Stomach (tissue), 9 donors: ENCODE data around the gene FGA. TPM values are rescaled to one million over a fixed set of nuclear protein-coding genes. Genes with fewer than 3 reads are reported as not detected.
A peak's percentile ranks its signal among the peaks of the same experiment; 100 is the strongest.
"Not testable (repeated sequence)": the region's sequence is repeated elsewhere in the genome, so short reads cannot be mapped to it uniquely, and the experiment has no call there.

ENCODE experiments used
- DNase-seq, 2 donors: peaks; one replicate each; pipeline versions ENCODE4 v3.0.0 to v3.0.0-alpha.2; 2013 to 2019
- H3K27ac ChIP-seq, 5 donors: fragments of 200-600 bp in 4 of 5; sonication (generic) in 4 of 5; one replicate each; pipeline ENCODE4 v1.5.1; 2013 to 2019; ENCODE audit warnings: mild to moderate bottlenecking in 1 of 5, moderate library complexity in 1 of 5
- H3K27me3 ChIP-seq, 3 donors: fragments of 200-600 bp; sonication (generic); one replicate each; pipeline ENCODE4 v1.5.1; 2017 to 2019; ENCODE audit warnings: mixed run types in 1 of 3
- H3K36me3 ChIP-seq, 4 donors: fragments of 200-600 bp; sonication (generic); 1 replicate in 3 of 4; 2 replicates in 1 of 4; pipeline ENCODE4 v1.5.1; 2016 to 2019
- H3K4me1 ChIP-seq, 4 donors: fragments of 200-600 bp; sonication (generic); one replicate each; pipeline ENCODE4 v1.5.1; 2016 to 2019
- H3K4me3 ChIP-seq, 4 donors: fragments of 200-600 bp; sonication (generic) in 3 of 4; one replicate each; pipeline ENCODE4 v1.5.1; 2016 to 2019; ENCODE audit warnings: mild to moderate bottlenecking in 1 of 4
- H3K9me3 ChIP-seq, 4 donors: fragments of 200-600 bp; sonication (generic); one replicate each; pipeline ENCODE4 v1.5.1; 2016 to 2019
- EP300 ChIP-seq: sonication (generic); formaldehyde crosslinking; IDR thresholded peaks from one replicate; pipeline ENCODE4 v1.6.1; 2017; ENCODE audit warnings: antibody characterized with exemption
- POLR2A ChIP-seq, 4 donors: fragments of 450-650 bp; IDR thresholded peaks; one replicate each; pipeline ENCODE4 v1.6.1; 2016; ENCODE audit warnings: antibody characterized with exemption in 4 of 4, control low read depth in 2 of 4, mild to moderate bottlenecking in 1 of 4, moderate library complexity in 1 of 4
- POLR2AphosphoS5 ChIP-seq, 3 donors: sonication (generic); formaldehyde crosslinking; IDR thresholded peaks; one replicate each; pipeline ENCODE4 v1.6.1; 2016; ENCODE audit warnings: antibody characterized with exemption in 3 of 3
- WGBS, 5 donors: extraction: QIAGEN DNeasy Blood & Tissue Kit in 3 of 5; methylation state at CpG; one replicate each; pipeline versions ENCODE4 v1.1.5 to v1.1.7; 2013 to 2018; 5-methylcytosine and 5-hydroxymethylcytosine counted together
- intact Hi-C: fragments of 100-400 bp; cut with DNase I; formaldehyde crosslinking; loops from one replicate; pipeline ENCODE4 v1.15.1; 2023; ENCODE audit warnings: low total_unique reads
- polyA plus RNA-seq, 3 donors: library from polyadenylated mRNA; stranded (reverse); fragments of 200-250 nt; gene quantifications; one replicate each; pipeline ENCODE4 v1.2.3, GENCODE V29; 2013
- total RNA-seq, 5 donors: library from RNA; depleted of rRNA; stranded (reverse); fragments of >200 nt; gene quantifications; one replicate each; pipeline versions ENCODE4 v1.1.0 to v1.2.3, GENCODE V29; 2014 to 2016
- TF ChIP-seq, protein P1 (sequence below), 7 experiments: fragments of 450-650 bp in 4 of 7; fragments of 200-600 bp in 3 of 7; sonication (generic) in 3 of 7; IDR thresholded peaks; one replicate each; pipeline ENCODE4 v1.5.1; 2016 to 2019; ENCODE audit warnings: antibody characterized with exemption in 7 of 7, control low read depth in 2 of 7, mild to moderate bottlenecking in 1 of 7
- donor health status: healthy with polysubstance abuse.
- donor health status: Bipolar disorder and iron deficiency.
- donor health status: healthy.

Gene FGA
- total and polyA plus RNA-seq, 8 donors = 3.1 to 43.7 (median 8.0) TPM; not detected in 2

DNA sequence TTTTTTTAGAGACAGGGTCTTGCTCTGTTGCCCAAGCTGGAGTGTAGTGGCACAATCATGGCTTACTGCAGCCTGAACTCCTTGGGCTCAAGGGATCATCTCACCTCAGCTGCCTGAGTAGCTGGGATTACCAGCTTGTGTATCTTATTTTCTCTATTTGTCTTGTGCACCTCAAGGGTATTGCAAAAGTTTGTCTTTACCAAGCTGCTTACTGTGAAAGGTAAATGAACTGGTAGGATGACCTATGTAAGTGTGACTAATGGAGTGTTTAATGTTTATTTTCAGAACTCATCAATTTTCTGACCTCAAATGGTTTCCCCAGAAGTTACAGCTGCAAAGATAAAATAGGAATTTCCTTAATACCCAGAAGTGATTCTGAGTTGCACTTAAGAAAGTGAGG, 5.3 kb upstream of the FGA start:
- H3K27me3 ChIP-seq = no peaks in the 10 kb centered on the region
- TF ChIP-seq POLR2A (IDR thresholded peaks at IDR 0.05) (no peak), POLR2AphosphoS5 (IDR thresholded peaks at IDR 0.05) (no peak), EP300 (no peak)
- TF ChIP-seq, protein P1, sequence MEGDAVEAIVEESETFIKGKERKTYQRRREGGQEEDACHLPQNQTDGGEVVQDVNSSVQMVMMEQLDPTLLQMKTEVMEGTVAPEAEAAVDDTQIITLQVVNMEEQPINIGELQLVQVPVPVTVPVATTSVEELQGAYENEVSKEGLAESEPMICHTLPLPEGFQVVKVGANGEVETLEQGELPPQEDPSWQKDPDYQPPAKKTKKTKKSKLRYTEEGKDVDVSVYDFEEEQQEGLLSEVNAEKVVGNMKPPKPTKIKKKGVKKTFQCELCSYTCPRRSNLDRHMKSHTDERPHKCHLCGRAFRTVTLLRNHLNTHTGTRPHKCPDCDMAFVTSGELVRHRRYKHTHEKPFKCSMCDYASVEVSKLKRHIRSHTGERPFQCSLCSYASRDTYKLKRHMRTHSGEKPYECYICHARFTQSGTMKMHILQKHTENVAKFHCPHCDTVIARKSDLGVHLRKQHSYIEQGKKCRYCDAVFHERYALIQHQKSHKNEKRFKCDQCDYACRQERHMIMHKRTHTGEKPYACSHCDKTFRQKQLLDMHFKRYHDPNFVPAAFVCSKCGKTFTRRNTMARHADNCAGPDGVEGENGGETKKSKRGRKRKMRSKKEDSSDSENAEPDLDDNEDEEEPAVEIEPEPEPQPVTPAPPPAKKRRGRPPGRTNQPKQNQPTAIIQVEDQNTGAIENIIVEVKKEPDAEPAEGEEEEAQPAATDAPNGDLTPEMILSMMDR (IDR thresholded peaks at IDR 0.05) = no peak
- intact Hi-C loops = no loop called here
- no peak overlapping the region for H3K4me3 ChIP-seq
- no peaks in the 10 kb centered on the region for H3K36me3 ChIP-seq
- no peak overlapping the region for H3K27ac ChIP-seq
- H3K4me1 ChIP-seq = no peaks in the 10 kb centered on the region
- DNase-seq = peak in 1 of 2 donors; percentile 26
- H3K9me3 ChIP-seq = no peaks in the 10 kb centered on the region

DNA sequence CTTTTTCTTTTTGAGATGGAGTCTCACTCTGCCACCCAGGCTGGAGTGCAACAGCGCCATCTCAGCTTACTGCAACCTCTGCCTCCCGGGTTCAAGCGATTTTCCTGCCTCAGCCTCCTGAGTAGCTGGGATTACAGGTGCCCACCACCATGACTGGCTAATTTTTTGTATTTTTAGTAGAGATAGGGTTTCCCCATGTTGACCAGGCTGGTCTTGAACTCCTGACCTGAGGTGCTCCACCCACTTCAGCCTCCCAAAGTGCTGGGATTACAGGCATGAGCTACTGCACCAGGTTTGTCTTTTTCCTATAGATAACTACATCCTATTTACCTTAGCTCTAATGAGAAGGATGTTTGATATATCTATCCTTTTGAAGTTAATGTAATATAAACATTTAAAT, 3.8 kb upstream of the FGA start:
- H3K9me3 ChIP-seq, H3K27ac ChIP-seq, H3K36me3 ChIP-seq, H3K27me3 ChIP-seq, intact Hi-C loops, DNase-seq, H3K4me1 ChIP-seq, H3K4me3 ChIP-seq: not testable (repeated sequence)
- WGBS, 5 donors = 79 to 92% (median 86%) methylated on average over 3 of the region's 3 CpGs

DNA sequence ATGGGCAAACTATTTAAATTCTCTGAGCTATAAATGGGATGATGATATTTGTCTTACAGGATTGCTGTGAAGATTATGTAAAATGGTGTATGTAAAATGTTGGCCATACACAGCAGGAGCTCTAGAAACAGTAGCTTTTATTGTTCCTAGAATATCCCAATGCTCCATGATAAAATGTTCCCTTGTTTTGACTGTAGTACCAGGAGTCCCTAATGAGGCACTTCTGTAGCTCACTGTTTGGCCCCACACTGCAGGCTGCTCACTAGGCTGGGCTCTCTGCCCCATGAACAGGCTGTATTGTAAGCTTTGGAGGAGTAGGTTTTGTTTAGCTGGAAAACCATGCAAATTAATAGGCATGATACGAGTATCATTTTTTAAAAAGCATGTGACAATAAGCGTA, 3.3 kb upstream of the FGA start:
- H3K27ac ChIP-seq = no peak overlapping the region
- H3K4me3 ChIP-seq = no peak overlapping the region
- no peaks in the 10 kb centered on the region for H3K36me3 ChIP-seq
- 42 to 91% (median 45%) methylated on average over 2 of the region's 2 CpGs for WGBS, 5 donors
- peak in 1 of 2 donors; percentile 7 for DNase-seq
- no peak for TF ChIP-seq EP300
- TF ChIP-seq POLR2AphosphoS5 (IDR thresholded peaks at IDR 0.05) = no peak
- no peaks in the 10 kb centered on the region for H3K4me1 ChIP-seq
- intact Hi-C loops = no loop called here
- H3K27me3 ChIP-seq = peaks cover 0 to 4% (median 0%) of the 10 kb centered on the region in 3 donors
- no peaks in the 10 kb centered on the region for H3K9me3 ChIP-seq

DNA sequence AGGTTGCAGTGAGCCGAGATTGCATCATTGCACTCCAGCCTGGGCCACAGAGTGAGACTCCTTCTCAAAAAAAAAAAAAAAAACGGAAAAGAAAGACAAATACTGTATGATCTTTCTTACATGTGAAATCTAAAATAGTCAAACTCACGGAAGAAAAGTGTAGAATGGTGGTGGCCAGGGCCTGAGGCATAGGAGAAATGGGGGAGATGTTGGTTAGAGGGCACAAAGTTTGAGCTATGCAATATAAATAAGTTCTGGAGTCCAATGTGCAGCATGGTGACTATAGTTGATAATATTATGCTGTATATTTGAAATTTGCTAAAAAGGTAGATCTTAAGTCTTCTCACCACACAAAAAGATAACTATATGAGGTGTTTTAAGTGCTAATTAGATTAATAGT, 1.3 kb upstream of the FGA start:
- Histone ChIP-seq H3K27ac (no peak overlapping the region), H3K27me3 (peaks cover 0 to 4% (median 0%) of the 10 kb centered on the region in 3 donors), H3K4me1 (no peaks in the 10 kb centered on the region), H3K9me3 (no peaks in the 10 kb centered on the region), H3K36me3 (no peaks in the 10 kb centered on the region), H3K4me3 (no peak overlapping the region)
- WGBS, 5 donors = 65 to 87% (median 81%) methylated on average over 3 of the region's 3 CpGs
- TF ChIP-seq, protein P1 (IDR thresholded peaks at IDR 0.05) = no peak
- TF ChIP-seq EP300 = no peak
- no peak for TF ChIP-seq POLR2A (IDR thresholded peaks at IDR 0.05)
- no peak for TF ChIP-seq POLR2AphosphoS5 (IDR thresholded peaks at IDR 0.05)
- intact Hi-C loops = no loop called here
- DNase-seq = no peak

DNA sequence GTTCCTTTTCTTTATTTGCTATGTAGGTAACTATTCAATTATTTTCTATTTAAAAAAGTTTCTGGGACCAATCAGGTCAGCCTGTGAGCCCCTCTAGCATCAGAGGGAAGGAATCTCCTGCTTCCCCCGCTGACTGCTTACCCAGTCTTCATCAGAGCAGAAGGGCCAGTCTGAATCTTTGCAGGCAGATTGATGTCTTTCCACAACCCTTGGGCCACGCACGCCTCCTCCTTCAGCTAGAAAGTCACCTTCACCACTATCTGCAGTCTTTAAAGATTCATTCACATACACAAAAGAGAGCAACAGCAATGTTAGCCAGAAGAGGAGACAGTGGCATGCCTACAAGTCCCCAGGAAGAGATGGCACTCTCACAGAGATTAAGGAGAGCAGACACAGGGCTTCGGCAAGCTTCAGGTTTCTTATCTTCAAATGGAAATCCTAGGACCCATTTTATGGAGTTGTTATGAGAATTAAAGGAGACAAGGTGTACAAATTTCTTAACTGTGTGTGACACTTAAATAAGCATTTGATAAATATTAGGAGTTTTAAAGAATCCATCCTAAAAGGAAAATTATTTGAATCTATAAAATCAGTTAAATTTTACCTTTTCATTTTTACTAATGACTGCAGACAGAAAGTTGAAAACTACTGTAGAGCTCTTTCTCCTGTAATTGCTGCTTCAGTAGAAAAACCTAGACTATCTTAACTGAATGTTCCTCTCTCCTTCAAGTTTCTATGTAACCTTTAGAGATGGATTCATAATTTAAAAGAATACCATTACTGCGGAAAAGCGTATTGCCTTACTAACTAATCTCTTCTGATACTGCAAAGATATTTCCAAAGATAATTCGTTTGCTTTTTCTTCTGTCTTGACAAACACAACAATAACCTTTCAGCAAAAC, 995 bp downstream of the FGA start:
- no peaks in the 10 kb centered on the region for H3K36me3 ChIP-seq
- DNase-seq = no peak
- H3K27me3 ChIP-seq = peaks cover 0 to 4% (median 0%) of the 10 kb centered on the region in 3 donors
- intact Hi-C loops = no loop called here
- H3K9me3 ChIP-seq = no peaks in the 10 kb centered on the region
- no peak overlapping the region for H3K27ac ChIP-seq
- H3K4me3 ChIP-seq = no peak overlapping the region
- no peaks in the 10 kb centered on the region for H3K4me1 ChIP-seq
- TF ChIP-seq, protein P1 (IDR thresholded peaks at IDR 0.05) = no peak
- TF ChIP-seq EP300 (no peak), POLR2A (IDR thresholded peaks at IDR 0.05) (no peak), POLR2AphosphoS5 (IDR thresholded peaks at IDR 0.05) (no peak)
- 50 to 62% (median 59%) methylated on average over 7 of the region's 7 CpGs for WGBS, 5 donors
